NK-92 treated with Interleukin-12 subunit alpha and Interleukin-12 subunit beta, amount 100 ng/mL, for 24 hours (cell line): Measurements from ENCODE around the gene PARP12.

Source experiments
- DNase-seq: peaks from one replicate; lab custom pipeline; 2025; lab: John Stamatoyannopoulos, UW

The PARP12 gene

DNA sequence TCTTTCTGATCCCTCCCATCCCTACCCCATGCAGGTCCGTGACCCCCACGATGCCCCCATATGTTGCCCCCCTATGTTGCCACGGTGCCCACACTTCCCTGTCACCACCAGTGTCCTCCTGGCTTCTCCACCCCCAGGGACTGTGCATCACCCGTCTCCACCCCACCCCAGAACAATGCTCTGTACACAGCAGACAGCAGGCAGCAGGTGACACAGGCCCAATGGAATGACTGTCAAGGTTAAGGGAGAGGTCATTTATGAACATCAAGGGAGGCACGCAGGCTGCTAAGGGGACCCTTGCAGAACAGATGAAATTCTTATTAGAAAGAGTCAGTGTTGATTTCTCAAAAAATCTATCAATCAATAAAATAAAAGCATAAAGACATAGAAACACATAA is 71.5 kb downstream of the PARP12 start:
- DNase-seq, result no peak

GRCh38 chr7:139990571-139991268 is 72.0 kb downstream of the PARP12 start:
- DNase-seq, result no peak

GRCh38 chr7:139990142-139990535 is 72.6 kb downstream of the PARP12 start:
- no peak for DNase-seq

GRCh38 chr7:139989366-139990141 is 73.2 kb downstream of the PARP12 start:
- DNase-seq, result no peak

DNA sequence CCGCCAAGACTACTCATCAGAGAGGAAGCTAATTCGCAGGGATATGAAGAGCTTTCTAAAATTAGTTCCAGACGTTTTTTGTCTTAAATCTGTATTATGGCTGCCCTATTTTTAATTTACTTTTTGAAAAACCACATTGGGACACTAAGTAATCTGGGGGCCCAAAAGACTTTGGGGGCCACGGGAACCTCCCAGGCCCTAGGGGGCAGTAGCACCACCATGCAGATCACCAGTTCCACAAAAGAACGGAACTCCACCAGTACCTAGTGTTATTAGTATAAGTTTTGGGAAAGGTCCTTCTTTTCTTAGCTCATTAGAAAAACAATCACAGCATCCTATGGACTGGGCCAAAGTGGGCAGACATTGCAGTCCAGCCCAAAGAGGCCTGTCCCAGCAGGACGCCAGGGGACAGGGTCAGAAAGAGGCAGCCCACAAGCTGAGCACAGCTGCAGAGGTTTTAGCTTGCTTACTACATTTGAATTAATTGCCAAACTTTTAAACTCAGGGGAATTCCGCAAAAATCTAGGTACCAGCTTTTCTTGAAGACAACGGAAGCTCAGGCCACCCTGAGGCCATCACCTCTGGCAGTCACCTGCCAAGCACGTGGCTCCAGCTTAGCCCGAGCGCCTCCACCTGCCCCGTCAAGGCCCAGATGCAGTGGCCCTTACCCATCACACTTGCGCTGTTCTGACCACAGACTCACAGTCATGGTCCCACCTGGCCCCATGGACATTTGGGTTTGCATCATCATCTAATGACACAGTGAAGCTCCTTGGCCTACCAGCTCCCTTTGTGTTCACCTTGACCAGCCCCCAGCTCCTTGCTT is 74.8 kb downstream of the PARP12 start:
- no peak for DNase-seq

DNA sequence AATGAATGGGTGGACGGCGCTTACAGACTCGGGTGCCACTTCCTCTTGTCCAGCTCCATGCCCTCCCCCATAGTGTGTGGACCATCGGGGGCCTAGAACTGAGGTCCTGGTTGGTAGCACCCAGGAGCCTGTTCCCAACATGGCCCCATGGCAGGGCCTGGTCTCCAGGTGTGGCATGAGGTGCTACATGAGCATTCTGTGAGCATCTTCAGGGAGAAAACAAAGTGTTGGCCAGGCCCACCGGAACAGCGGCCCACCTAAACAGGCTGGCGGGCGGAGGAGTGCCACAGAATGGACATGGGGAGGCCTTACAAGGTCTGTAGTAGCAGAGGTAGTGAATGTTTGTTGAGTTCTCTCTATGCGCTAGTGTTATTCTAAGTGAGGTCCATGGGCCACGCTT is 76.9 kb downstream of the PARP12 start:
- DNase-seq, result no peak

GRCh38 chr7:139984642-139985539 is 77.9 kb downstream of the PARP12 start:
- DNase-seq, result no peak

- DNase-seq, result no peak
Measured at GRCh38 chr7:139982927-139983920, 79.5 kb downstream of the PARP12 start.

- no peak for DNase-seq
Measured at GRCh38 chr7:139981511-139981895, 81.2 kb downstream of the PARP12 start.

DNA sequence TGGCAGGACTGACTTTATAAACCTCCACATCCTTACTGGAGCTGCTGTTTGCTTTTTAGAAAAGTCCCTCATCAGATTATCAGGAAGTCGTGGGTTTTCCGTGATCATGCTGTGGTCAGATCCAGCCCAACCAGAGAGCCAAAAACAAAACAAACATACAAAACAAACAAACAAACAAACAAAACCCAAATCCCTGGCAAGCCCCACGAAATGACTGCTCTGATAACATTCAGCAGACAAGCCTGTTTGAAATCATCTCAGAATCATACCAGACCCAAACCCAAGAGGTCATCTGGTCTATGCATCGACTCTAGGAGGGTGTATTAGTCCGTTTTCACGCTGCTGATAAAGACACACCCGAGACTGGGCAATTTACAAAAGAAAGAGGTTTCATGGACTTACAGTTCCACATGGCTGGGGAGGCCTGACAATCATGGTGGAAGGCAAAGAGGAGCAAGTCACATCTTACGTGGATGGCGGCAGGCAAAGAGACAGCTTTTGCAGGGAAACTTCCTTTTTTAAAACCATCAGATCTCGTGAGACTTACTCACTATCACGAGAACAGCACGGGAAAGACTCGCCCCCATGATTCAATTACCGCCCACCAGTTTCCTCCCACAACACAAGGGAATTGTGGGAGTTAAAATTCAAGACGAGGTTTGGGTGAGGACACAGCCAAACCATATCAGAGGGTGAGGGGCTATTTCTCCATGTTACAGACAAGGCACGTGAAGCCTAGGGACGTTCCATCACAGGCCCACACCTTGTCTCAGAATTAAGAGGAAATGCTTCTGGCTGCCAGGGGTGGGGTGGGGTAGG is 85.7 kb downstream of the PARP12 start:
- no peak for DNase-seq

GRCh38 chr7:139976055-139976837 is 86.5 kb downstream of the PARP12 start:
- no peak for DNase-seq

- no peak for DNase-seq
Measured at GRCh38 chr7:139974179-139974811, 88.5 kb downstream of the PARP12 start.
